ENCODE measurements around the gene MPPED2. TPM values are rescaled to one million over a fixed set of nuclear protein-coding genes. Genes with fewer than 3 reads are reported as not detected.

The MPPED2 gene
- total RNA-seq, 2 donors from 2014 or later: 0.57 to 1.8 TPM

- Histone ChIP-seq H3K36me3 (no peaks in the 10 kb centered on the region), H3K9me3 (no peaks in the 10 kb centered on the region), H3K4me1 (no peaks in the 10 kb centered on the region), H3K27me3 (no peaks in the 10 kb centered on the region), H3K9ac (ENCODE audit: low read depth in 2 of 2, low read length in 2 of 2) (no peak overlapping the region), H3K4me3 (no peak overlapping the region), H3K27ac (no peak overlapping the region)
- intact Hi-C loops (cut with DNase I): no loop called here
- no peak for DNase-seq
- no peak for TF ChIP-seq CTCF (IDR thresholded peaks at IDR 0.05)
Observed at GRCh38 chr11:30431127-30431814, 154.9 kb downstream of the MPPED2 start.

DNA sequence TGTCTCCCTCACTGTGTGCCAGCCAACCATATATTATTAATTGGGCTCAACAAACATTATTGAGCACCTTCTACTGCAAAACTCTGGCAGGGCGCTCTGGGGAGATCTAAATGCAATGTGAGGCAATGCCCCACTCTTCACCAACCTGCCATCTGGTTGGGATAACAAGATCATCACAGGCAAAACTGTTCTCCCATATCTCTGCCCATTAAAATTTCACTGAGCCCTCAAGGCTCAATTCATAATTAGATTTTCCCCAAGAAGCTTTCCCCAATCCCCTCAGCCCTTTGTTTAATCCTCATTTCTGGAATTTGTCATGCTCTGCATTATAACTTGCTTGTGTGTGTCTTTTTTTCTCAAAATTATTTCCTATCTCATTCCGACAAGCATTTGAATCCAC lies 156.6 kb downstream of the MPPED2 start:
- H3K4me3 ChIP-seq: no peak overlapping the region
- no peaks in the 10 kb centered on the region for H3K4me1 ChIP-seq
- intact Hi-C loops (cut with DNase I): no loop called here
- H3K9ac ChIP-seq (ENCODE audit: low read depth in 2 of 2, low read length in 2 of 2): no peak overlapping the region
- H3K27me3 ChIP-seq: no peaks in the 10 kb centered on the region
- no peaks in the 10 kb centered on the region for H3K9me3 ChIP-seq
- DNase-seq: no peak
- no peak overlapping the region for H3K27ac ChIP-seq
- TF ChIP-seq CTCF (IDR thresholded peaks at IDR 0.05): no peak
- no peaks in the 10 kb centered on the region for H3K36me3 ChIP-seq

DNA sequence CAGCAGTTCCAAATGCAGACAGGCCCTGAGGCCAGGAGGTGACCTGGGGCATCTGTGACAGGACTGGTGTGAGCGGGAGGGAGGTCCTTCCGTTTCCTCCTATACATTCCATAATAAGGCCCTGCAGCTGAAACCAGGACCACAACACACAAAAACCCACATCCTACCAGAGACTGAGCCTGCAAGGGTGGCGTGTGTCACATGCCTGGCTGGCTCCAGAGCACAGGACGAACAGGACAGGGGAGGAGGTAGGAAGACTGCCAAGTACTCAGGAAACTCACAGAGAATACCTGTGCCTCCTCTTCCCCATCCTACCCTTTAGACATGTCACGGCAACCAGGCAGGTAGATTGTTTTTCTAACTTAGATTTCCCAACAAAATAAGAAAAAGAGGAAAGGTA lies 159.4 kb downstream of the MPPED2 start:
- Histone ChIP-seq H3K36me3 (no peaks in the 10 kb centered on the region), H3K9ac (ENCODE audit: low read depth in 2 of 2, low read length in 2 of 2) (no peak overlapping the region), H3K4me1 (no peaks in the 10 kb centered on the region), H3K9me3 (no peaks in the 10 kb centered on the region), H3K4me3 (no peak overlapping the region), H3K27ac (no peak overlapping the region), H3K27me3 (no peaks in the 10 kb centered on the region)
- intact Hi-C loops (cut with DNase I): no loop called here
- no peak for TF ChIP-seq CTCF (IDR thresholded peaks at IDR 0.05)
- no peak for DNase-seq

DNA sequence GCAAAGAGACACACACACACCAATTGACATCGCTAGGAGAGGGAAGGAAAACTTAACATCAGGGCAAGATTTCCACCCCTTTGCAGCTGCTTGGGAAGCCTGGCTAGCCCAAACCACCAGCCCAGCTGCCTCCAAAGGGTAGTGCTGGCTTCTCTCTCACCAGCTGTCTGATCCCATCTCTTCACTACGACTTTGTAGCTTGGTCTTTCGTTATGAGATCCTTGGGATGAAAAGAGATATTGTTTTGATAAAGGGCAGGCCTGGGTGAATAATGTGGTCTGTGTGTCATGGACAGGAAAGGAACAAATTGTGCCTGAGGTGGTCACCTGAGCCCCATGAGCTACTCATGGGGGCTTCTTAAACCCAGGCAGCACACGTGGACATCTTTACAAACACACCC lies 161.3 kb downstream of the MPPED2 start:
- intact Hi-C loops (cut with DNase I): no loop called here
- H3K9ac ChIP-seq (ENCODE audit: low read depth in 2 of 2, low read length in 2 of 2): no peak overlapping the region
- no peak for DNase-seq
- H3K9me3 ChIP-seq: no peaks in the 10 kb centered on the region
- no peaks in the 10 kb centered on the region for H3K4me1 ChIP-seq
- H3K36me3 ChIP-seq: no peaks in the 10 kb centered on the region
- H3K4me3 ChIP-seq: no peak overlapping the region
- no peak overlapping the region for H3K27ac ChIP-seq
- TF ChIP-seq CTCF (IDR thresholded peaks at IDR 0.05): no peak
- H3K27me3 ChIP-seq: no peaks in the 10 kb centered on the region

DNA sequence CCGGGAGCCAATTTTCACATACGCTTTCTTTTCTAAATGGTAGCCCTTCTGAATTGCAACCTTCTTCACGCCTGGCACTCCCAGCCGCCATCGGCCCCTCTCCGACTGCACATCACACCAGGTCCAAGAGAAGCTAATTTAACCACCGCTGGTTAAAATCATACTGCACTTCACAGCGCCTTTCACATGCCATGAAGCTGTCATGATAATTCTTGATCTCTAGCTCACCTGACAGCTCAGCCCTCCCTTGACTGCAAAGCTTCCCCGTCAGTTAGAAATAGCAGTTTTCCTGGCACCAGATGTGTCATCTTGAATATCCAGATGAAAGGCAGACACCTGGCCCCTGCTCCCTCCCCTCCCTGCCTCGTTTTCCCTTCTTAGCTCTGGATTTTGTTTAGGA lies 161.8 kb downstream of the MPPED2 start:
- no peak for TF ChIP-seq CTCF (IDR thresholded peaks at IDR 0.05)
- intact Hi-C loops (cut with DNase I): no loop called here
- no peak overlapping the region for H3K9ac ChIP-seq (ENCODE audit: low read depth in 2 of 2, low read length in 2 of 2)
- H3K9me3 ChIP-seq: no peaks in the 10 kb centered on the region
- no peak overlapping the region for H3K27ac ChIP-seq
- no peak for DNase-seq
- no peak overlapping the region for H3K4me3 ChIP-seq
- no peaks in the 10 kb centered on the region for H3K4me1 ChIP-seq
- no peaks in the 10 kb centered on the region for H3K36me3 ChIP-seq
- H3K27me3 ChIP-seq: no peaks in the 10 kb centered on the region
